ENCODE measurements around the gene EXOSC1. TPM values are rescaled to one million over a fixed set of nuclear protein-coding genes. Genes with fewer than 3 reads are reported as not detected.

Gene EXOSC1
- total RNA-seq, 1 donor from 2014 or later = 27.1 TPM

- TF ChIP-seq, protein P1, sequence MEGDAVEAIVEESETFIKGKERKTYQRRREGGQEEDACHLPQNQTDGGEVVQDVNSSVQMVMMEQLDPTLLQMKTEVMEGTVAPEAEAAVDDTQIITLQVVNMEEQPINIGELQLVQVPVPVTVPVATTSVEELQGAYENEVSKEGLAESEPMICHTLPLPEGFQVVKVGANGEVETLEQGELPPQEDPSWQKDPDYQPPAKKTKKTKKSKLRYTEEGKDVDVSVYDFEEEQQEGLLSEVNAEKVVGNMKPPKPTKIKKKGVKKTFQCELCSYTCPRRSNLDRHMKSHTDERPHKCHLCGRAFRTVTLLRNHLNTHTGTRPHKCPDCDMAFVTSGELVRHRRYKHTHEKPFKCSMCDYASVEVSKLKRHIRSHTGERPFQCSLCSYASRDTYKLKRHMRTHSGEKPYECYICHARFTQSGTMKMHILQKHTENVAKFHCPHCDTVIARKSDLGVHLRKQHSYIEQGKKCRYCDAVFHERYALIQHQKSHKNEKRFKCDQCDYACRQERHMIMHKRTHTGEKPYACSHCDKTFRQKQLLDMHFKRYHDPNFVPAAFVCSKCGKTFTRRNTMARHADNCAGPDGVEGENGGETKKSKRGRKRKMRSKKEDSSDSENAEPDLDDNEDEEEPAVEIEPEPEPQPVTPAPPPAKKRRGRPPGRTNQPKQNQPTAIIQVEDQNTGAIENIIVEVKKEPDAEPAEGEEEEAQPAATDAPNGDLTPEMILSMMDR (IDR thresholded peaks at IDR 0.05; ENCODE audit: partially characterized antibody, unreplicated experiment) = no peak
- no peaks in the 10 kb centered on the region for H3K27me3 Mint-ChIP-seq (ENCODE audit: unreplicated experiment)
- no peaks in the 10 kb centered on the region for H3K36me3 Mint-ChIP-seq (ENCODE audit: unreplicated experiment)
- H3K4me3 Mint-ChIP-seq (ENCODE audit: unreplicated experiment) = no peak overlapping the region
- no peak overlapping the region for H3K27ac Mint-ChIP-seq (ENCODE audit: unreplicated experiment)
- H3K9me3 Mint-ChIP-seq (ENCODE audit: unreplicated experiment) = no peaks in the 10 kb centered on the region
- no peak for DNase-seq
- no peaks in the 10 kb centered on the region for H3K4me1 Mint-ChIP-seq (ENCODE audit: low read depth, unreplicated experiment)
Measured at GRCh38 chr10:97466755-97467154, 20.9 kb upstream of the EXOSC1 start.

DNA sequence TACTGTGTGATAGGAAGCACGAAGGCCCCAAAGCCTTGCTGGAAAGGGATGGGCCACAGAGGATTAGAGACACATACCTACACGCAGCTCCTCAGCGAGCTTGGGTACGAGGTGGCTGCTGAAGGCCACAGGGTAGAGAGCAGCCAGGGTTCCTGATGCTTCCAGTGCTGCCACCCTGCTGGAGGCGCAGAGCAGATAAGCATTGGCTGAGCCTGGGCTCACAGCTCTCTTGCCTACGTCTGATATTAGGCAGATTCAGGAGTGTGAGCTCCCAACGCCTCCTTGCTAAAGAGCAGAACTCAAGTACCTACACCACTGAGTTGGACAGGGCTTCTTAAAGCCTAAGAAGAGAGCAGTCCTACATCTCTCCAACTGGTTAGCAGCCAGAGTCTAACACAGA lies 20.2 kb upstream of the EXOSC1 start:
- DNase-seq = no peak
- no peaks in the 10 kb centered on the region for H3K27me3 Mint-ChIP-seq (ENCODE audit: unreplicated experiment)
- TF ChIP-seq, protein P1 (IDR thresholded peaks at IDR 0.05; ENCODE audit: partially characterized antibody, unreplicated experiment) = no peak
- no peaks in the 10 kb centered on the region for H3K36me3 Mint-ChIP-seq (ENCODE audit: unreplicated experiment)
- no peaks in the 10 kb centered on the region for H3K9me3 Mint-ChIP-seq (ENCODE audit: unreplicated experiment)
- H3K27ac Mint-ChIP-seq (ENCODE audit: unreplicated experiment) = no peak overlapping the region
- H3K4me1 Mint-ChIP-seq (ENCODE audit: low read depth, unreplicated experiment) = no peaks in the 10 kb centered on the region
- H3K4me3 Mint-ChIP-seq (ENCODE audit: unreplicated experiment) = no peak overlapping the region

- no peak overlapping the region for H3K4me3 Mint-ChIP-seq (ENCODE audit: unreplicated experiment)
- TF ChIP-seq, protein P1 (IDR thresholded peaks at IDR 0.05; ENCODE audit: partially characterized antibody, unreplicated experiment) = no peak
- no peaks in the 10 kb centered on the region for H3K4me1 Mint-ChIP-seq (ENCODE audit: low read depth, unreplicated experiment)
- peak overlapping the region; percentile 36 for H3K27ac Mint-ChIP-seq (ENCODE audit: unreplicated experiment)
- H3K27me3 Mint-ChIP-seq (ENCODE audit: unreplicated experiment) = peaks cover 1% of the 10 kb centered on the region
- no peaks in the 10 kb centered on the region for H3K36me3 Mint-ChIP-seq (ENCODE audit: unreplicated experiment)
- DNase-seq = no peak
- no peaks in the 10 kb centered on the region for H3K9me3 Mint-ChIP-seq (ENCODE audit: unreplicated experiment)
Measured at GRCh38 chr10:97464226-97464625, 18.4 kb upstream of the EXOSC1 start.

DNA sequence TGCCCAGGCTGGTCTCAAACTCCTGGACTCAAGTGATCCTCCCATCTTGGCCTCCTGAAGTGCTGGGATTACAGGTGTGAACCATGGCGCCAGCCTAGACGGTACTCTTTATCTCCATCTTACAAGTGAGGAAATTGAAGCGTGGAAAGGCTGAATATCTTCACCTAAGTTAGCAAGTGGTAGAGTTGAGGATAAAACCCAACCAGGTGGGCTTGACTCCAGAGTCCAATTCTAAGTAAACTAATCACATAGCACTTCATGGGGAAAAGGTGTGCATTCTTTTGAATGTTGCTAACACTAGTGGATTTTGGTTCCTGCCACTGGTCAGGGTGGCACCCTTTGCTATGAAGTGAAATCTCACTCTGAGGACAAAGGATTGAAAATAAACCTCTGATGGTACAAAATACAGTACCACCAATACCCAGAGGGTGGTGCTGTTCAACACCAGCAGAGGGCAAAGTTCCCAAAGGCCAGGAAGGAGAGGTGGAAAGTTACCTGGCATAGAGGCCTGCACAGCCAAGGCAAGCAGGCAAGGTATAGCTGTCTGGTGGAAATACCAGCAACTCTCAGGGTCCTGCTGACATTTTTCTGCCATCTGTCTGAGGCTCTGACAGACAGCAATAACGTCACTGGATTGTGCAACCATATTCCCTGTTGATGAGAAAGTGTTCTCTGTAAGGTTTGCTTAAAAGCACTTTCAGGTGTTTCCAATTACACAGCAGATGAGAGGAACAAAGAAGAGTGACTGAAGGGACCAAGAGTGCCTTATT lies 17.7 kb upstream of the EXOSC1 start:
- H3K27me3 Mint-ChIP-seq (ENCODE audit: unreplicated experiment) = peaks cover 2% of the 10 kb centered on the region
- no peaks in the 10 kb centered on the region for H3K36me3 Mint-ChIP-seq (ENCODE audit: unreplicated experiment)
- DNase-seq = peak; percentile 33
- no peaks in the 10 kb centered on the region for H3K9me3 Mint-ChIP-seq (ENCODE audit: unreplicated experiment)
- peak overlapping the region; percentile 38 for H3K27ac Mint-ChIP-seq (ENCODE audit: unreplicated experiment)
- no peak overlapping the region for H3K4me3 Mint-ChIP-seq (ENCODE audit: unreplicated experiment)
- H3K4me1 Mint-ChIP-seq (ENCODE audit: low read depth, unreplicated experiment) = no peaks in the 10 kb centered on the region
- TF ChIP-seq, protein P1 (IDR thresholded peaks at IDR 0.05; ENCODE audit: partially characterized antibody, unreplicated experiment) = peak; percentile 85

GRCh38 chr10:97462309-97462708 lies 16.5 kb upstream of the EXOSC1 start:
- no peaks in the 10 kb centered on the region for H3K4me1 Mint-ChIP-seq (ENCODE audit: low read depth, unreplicated experiment)
- H3K9me3 Mint-ChIP-seq (ENCODE audit: unreplicated experiment) = peaks cover 2% of the 10 kb centered on the region
- H3K27ac Mint-ChIP-seq (ENCODE audit: unreplicated experiment) = no peak overlapping the region
- TF ChIP-seq, protein P1 (IDR thresholded peaks at IDR 0.05; ENCODE audit: partially characterized antibody, unreplicated experiment) = no peak
- DNase-seq = no peak
- peaks cover 4% of the 10 kb centered on the region for H3K36me3 Mint-ChIP-seq (ENCODE audit: unreplicated experiment)
- H3K27me3 Mint-ChIP-seq (ENCODE audit: unreplicated experiment) = peaks cover 5% of the 10 kb centered on the region
- H3K4me3 Mint-ChIP-seq (ENCODE audit: unreplicated experiment) = no peak overlapping the region
